Measurements from ENCODE around the gene GTF2H3.
"Not testable (repeated sequence)": the region's sequence is repeated elsewhere in the genome, so short reads cannot be mapped to it uniquely, and the experiment has no call there.

GTF2H3 gene

DNA sequence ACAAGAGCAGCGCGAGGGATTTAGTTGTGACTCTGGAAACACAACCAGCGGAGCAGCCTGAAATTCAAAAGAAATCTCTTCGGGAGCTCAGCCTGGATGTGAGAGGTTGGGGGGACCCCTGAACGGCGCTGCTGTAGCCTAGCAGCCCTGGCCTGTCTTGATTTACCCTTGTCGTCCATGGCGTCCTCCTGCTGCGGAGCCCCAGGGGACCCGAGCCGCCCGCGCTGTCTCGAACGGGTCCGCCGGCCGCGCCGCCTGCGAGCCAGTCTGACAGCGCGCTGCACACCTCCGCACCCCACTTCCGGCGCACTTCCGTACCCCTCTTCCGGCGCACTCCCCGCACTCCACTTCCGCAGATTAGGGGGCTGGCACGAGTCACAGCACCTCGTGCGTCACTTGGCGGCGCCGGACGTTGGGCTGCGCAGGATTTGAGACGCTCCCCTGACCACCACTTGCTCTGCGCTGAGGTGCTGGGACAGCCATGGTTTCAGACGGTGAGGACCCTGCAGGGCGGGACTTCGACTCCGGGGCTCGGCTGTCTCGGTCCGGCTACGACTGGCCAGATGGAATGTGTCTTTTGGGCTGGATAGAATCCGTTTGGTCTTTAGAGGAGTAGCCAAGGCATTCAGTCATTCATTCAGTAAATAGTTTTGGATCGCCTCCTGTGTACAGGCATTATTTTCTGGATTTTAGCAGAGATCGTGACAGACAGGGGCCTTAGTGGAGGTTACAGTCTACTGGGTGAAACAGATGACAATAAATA lies at the start of gene GTF2H3, which contains the start of gene EIF2B1:
GTF2H3 (plus strand) TSS at position 451 of the 763 bp plus-strand sequence; CDS start at position 482, 31 bp downstream.
EIF2B1 (minus strand) TSS at position 308 of the 763 bp plus-strand sequence; CDS start at position 179, 129 bp downstream.
- peak; percentile 89 for DNase-seq (ENCODE audit: low read depth, low spot score)

- no peak for DNase-seq (ENCODE audit: low read depth, low spot score)
Measured at GRCh38 chr12:123591702-123592481, 41.7 kb upstream of the GTF2H3 start.

DNA sequence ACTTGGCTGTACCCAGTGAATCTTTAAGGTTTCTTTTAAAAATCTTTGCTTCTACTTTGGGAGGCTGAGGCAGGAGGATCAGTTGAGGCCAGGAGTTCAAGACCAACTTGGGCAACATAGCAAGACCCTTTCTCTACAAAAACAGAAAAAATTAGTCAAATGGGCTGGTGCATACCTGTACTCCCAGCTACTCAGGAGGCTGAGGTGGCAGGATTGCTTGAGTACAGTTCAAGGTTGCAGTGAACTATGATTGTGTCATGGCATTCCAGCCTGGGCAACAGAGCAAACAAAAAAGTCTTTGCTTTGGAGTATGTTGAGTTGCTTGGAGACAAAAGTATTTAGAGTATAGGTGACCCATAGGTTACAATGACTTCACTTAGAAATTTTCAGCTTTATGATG lies 37.9 kb upstream of the GTF2H3 start:
- no peak for DNase-seq (ENCODE audit: low read depth, low spot score)

DNA sequence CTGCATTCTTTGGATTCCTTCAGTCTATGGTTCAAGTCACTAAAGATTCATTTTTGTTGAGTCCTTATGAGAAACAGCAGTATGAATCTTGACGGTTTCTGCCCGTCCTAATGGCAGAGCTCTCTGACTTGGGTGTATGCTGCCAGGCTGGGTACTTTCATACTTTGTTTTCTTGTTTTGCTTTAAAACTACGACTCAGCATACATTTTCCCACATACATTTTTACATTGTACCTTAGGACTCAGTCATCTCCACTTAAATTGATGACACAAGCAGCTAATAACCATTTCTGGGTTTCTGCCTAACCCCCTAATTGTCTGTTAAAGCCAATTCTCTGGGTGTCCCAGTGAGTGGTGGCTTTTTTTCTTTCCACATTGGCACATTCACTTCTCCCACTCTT lies 36.5 kb upstream of the GTF2H3 start:
- DNase-seq (ENCODE audit: low read depth, low spot score), result no peak

DNA sequence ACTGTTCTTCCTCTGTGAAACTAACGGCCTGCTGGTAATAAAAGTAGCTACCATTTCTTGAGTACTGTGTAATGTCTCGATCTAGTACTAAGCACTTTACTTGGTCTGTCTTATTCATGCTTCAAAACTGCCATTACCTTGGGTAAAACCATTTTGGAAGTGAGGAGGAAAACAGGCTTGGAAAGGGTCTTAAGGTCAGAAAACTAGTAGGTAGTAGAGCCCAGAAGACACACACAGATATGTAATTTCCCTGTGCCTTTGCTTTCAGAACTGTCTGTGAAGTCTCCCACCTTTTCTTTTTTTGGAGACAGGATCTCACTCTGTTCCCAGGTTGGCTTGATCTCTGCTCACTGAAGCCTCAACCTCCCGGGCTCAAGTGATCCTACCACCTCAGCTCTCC lies 35.1 kb upstream of the GTF2H3 start:
- DNase-seq (ENCODE audit: low read depth, low spot score), result no peak

DNA sequence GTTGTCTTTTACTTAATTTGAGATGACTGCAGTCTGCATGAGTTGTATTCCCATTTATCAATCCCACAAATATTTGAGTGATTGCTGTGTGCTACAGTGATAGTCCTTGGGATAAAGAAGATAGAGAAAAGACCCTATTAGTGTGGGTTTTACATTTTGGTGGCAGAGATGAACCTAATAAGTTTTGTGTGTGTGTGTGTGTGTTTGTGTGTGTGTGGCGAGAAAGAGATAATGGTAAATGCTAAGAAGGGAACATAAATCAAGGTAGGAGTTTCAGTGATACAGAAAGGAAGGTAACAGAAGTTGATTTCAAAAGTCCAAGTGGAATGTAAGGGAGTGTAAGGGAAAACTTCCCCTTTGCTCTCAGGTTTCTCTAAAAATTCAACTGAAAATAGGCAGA lies 34.3 kb upstream of the GTF2H3 start:
- no peak for DNase-seq (ENCODE audit: low read depth, low spot score)

- no peak for DNase-seq (ENCODE audit: low read depth, low spot score)
Measured at GRCh38 chr12:123599721-123600120, 33.9 kb upstream of the GTF2H3 start.

- peak; percentile 36 for DNase-seq (ENCODE audit: low read depth, low spot score)
Measured at GRCh38 chr12:123601602-123602489, 31.8 kb upstream of the GTF2H3 start, which contains the start of gene DDX55. Gene DDX55 (plus strand): TSS chr12:123602099. CDS start chr12:123602149, 50 bp downstream.

- DNase-seq (ENCODE audit: low read depth, low spot score), result no peak
Measured at GRCh38 chr12:123602651-123603195, 30.9 kb upstream of the GTF2H3 start.

DNA sequence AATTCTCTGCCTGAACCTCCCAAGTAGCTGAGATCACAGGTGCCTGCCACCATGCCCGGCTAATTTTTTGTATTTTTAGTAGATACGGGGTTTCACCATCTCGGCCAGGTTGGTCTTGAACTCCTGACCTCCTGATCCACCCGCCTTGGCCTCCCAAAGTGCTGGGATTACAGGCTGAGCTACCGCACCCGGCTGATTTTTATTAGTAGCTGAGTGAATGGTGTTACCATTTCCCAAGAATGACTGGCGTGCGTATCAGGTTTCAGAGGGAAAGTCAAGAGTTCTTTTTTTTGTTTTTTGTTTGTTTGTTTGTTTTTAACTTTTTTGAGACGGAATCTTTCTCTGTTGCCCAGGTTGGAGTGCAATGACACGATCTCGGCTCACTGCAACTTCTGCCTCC lies 30.1 kb upstream of the GTF2H3 start:
- not testable (repeated sequence) for DNase-seq (ENCODE audit: low read depth, low spot score)

- no peak for DNase-seq (ENCODE audit: low read depth, low spot score)
Measured at GRCh38 chr12:123607756-123608155, 25.9 kb upstream of the GTF2H3 start.

DNA sequence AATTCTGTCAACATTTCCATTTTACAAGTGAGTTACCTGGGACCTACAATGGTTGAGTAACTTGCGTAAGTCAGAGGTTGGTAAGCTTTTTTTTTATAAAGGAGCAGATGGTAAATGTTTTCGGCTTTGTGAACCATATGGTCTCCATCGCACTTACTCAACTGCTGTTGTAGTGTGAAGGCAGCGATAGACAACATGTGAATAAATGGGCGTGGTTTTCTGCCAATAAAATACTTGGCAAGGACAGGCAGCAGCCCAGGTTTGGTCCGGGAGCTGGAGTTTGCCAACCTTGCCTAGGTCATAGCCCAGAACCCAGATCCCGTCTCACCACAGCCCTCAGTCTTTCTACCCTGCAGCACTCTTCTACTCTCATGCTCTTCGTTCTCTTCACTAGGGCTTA lies 25.4 kb upstream of the GTF2H3 start:
- no peak for DNase-seq (ENCODE audit: low read depth, low spot score)

DNA sequence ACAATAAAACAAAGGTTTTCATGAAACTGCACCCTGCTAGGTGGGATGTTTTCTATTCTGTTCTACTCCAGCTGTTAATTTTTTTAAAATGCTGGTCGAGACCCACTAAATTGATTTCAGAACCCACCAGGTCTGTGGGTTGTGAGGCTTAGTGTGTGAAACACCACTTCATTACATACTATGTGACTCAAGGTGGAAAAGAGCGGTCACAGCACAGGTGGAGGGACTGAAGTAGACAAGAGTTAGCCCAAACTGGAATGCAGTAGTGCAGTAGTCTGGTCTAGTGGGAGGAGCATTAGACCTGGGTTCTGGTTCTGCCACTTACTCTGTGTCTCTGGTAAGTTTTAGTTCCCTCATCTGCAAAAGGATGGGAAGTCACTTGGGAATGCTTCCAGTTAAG lies 19.5 kb upstream of the GTF2H3 start:
- no peak for DNase-seq (ENCODE audit: low read depth, low spot score)

- no peak for DNase-seq (ENCODE audit: low read depth, low spot score)
Measured at GRCh38 chr12:123614531-123614930, 19.1 kb upstream of the GTF2H3 start.

DNA sequence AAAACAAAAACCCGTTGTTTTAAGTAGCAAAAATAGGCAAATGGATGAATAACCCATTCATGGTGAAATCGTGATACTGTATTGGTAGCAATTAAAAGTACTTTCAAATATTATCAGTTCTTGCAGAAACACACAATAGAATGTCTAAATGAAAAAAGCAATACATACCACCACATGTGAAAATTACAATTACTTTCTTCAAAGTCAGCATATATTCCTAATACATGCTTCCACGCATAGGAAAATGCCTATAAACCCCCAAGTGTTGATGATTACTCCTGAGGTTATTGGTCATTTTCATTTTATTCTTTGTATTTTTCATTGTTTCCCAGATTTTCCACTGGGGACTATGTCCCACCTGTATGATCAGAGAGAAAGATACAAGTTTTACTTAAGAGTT lies 16.5 kb upstream of the GTF2H3 start:
- DNase-seq (ENCODE audit: low read depth, low spot score), result no peak

DNA sequence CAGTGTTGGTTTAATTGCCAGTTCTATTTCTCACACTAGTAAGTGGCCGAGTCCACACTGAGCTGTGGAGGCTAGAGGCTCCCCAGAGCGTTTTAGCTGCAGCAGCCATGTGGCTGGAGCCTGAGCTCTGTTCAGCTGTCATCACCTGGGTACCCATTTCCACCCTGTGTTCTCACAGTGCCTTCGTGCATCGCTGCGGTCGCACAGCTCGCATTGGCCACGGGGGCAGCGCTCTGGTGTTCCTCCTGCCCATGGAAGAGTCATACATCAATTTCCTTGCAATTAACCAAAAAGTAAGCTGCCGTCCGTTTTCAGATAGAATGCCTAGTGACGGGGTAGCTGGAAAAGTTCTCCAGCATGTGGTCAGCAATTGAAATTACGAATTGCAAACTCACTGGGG lies 16.0 kb upstream of the GTF2H3 start:
- DNase-seq (ENCODE audit: low read depth, low spot score), result no peak

GRCh38 chr12:123621101-123621500 lies 12.5 kb upstream of the GTF2H3 start:
- no peak for DNase-seq (ENCODE audit: low read depth, low spot score)

GRCh38 chr12:123621619-123622530 lies 11.8 kb upstream of the GTF2H3 start:
- no peak for DNase-seq (ENCODE audit: low read depth, low spot score)

DNA sequence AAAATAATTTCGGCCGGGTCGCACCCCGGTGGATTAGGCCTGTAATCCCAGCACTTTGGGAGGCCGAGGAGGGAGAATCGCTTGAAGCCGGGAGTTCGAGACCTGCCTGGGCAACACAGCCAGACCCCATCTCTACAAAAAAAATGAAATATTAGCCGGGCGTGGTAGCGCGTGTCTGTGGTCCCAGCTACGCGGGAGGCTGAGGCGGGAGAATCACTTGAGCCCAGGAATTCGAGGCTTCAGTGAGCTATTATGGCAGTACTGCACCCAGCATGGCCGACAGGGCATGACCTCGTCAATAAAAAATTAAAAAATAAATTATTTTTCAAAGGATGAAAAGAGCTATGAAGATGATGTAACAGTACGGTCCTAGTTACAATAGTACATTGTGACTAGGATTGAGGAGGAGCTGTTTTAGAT lies 523 bp downstream of the GTF2H3 start:
- no peak for DNase-seq (ENCODE audit: low read depth, low spot score)

DNA sequence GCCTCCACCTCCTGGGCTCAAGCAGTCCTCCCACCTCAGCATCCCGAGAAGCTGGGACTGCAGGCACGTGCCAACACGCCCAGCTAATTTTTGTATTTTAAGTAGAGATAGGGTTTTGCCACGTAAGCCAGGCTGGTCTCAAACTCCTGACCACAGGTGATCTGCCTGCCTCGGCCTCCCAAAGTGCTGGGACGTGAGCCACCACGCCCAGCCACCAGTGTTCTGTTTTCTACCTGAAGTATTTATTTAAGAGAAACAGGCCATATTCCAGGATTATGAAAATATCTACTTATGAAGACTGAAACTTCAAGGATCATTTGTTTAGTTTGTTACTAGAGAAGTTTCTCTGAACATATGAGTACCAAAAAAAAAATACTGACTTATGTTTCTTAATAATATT lies 10.3 kb downstream of the GTF2H3 start:
- DNase-seq (ENCODE audit: low read depth, low spot score), result no peak
